IPS DF 6.9 (cell line): ENCODE data around the gene MACROH2A1.

ENCODE experiments used
- DNase-seq: peaks from one replicate; pipeline ENCODE4 v3.0.0-alpha.2; 2013; ENCODE audit warnings: low read depth, low spot score
- H3K27ac ChIP-seq: one replicate; pipeline ENCODE4 v1.5.1; 2013; ENCODE audit warnings: low read length, control low read depth
- H3K27me3 ChIP-seq: 2 replicates; pipeline ENCODE4 v1.6.1; 2013; ENCODE audit warnings: mild to moderate bottlenecking, low read length; ENCODE audit not compliant: control insufficient read depth, insufficient read depth
- H3K36me3 ChIP-seq: 2 replicates; pipeline ENCODE4 v1.6.1; 2013; ENCODE audit warnings: low read length; ENCODE audit not compliant: control insufficient read depth, insufficient read depth
- H3K4me1 ChIP-seq: 2 replicates; pipeline ENCODE4 v1.6.1; 2013; ENCODE audit warnings: low read length; ENCODE audit not compliant: control insufficient read depth, insufficient read depth
- H3K4me3 ChIP-seq: 2 replicates; pipeline ENCODE4 v1.5.1; 2013; ENCODE audit warnings: mild to moderate bottlenecking, low read length
- H3K9me3 ChIP-seq: 2 replicates; pipeline ENCODE4 v1.6.1; 2013; ENCODE audit warnings: low read length, inconsistent platforms; ENCODE audit not compliant: control insufficient read depth, insufficient read depth
- WGBS: extraction: QIAGEN DNeasy Blood & Tissue Kit; methylation state at CpG from one replicate; pipeline ENCODE4 v1.1.7; 2013; ENCODE audit warnings: mixed read lengths, missing lambda C conversion rate; ENCODE audit not compliant: insufficient read length, insufficient coverage; 5-methylcytosine and 5-hydroxymethylcytosine counted together

The MACROH2A1 gene

DNA sequence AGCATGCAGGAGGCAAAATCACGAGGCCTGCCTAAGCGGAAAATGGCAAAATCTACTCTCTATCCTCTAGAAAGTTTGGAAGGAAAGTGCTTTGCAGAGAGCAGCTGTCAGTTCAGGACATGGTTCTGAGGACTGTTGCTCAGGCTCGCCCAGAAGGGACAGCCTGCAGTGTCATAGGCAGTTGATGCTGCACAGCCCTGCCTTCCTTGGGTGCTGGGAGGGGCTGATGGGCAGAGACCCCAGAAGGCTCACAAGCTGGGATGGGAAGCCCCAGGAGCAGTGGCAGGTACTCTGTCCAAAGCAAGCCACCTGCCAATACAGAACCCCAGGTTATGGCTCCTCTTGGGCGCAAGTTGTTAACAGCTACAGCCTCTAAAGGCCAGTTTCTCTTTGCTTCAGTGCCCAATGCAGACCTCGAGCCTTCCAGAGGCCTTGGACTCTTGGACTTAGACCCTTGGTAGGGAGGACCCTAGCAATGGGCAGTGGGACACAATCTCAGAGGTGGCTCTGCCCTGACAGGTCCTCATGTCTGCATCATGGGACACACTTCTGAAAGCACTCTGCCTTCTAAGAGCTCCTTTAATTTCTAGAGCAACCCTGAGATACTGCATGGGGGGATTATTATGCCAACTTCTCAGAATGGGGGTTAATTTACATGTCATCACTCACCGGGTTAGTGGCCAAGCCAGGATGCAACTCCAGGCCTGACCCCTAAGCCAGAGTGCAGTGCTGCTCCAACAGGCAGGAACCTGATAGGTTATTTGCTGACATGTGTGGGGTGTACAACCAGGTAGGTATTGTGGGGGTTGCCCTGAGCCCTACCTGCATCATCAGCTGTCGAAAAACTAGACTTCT, 57.1 kb downstream of the MACROH2A1 start:
- no peak overlapping the region for H3K4me3 ChIP-seq
- no peaks in the 10 kb centered on the region for H3K27me3 ChIP-seq
- WGBS = no CpG with 5 or more reads among the region's 7 CpGs
- no peaks in the 10 kb centered on the region for H3K9me3 ChIP-seq
- no peak overlapping the region for H3K27ac ChIP-seq
- H3K36me3 ChIP-seq = peaks cover 17% of the 10 kb centered on the region
- no peak for DNase-seq
- no peaks in the 10 kb centered on the region for H3K4me1 ChIP-seq

DNA sequence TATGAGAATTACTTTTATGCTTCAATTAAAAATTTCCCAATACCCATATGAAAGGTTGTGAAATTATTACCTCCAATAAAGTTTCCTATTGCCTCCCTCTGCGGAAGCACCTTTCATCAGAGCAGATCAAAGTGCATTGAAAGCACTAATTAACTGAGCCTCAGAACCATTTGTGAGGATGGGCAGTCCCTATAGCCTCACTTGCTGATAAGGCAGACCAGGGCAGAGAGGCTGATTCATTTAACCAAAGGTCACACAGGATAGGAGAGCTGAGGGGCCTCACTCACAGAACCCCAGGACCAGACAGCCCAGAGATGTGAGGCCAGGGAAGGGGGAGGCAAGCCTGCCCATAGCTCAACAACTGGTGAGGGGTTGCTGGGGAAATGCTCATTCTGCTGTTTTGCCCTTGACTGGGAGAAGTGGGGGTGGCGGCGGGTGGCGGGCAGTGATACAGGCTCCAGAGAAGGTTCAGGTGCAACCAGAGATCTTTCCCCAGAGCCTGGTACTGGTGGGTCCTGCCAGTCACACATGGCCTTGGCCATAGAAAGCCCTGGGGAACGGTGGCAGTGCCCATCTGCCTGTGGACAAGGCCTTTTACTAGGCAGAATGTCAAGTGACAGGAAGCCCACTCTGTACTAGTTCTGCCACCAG, 57.9 kb downstream of the MACROH2A1 start:
- WGBS = no CpG with 5 or more reads among the region's 5 CpGs
- DNase-seq = no peak
- Histone ChIP-seq H3K4me1 (no peaks in the 10 kb centered on the region), H3K9me3 (no peaks in the 10 kb centered on the region), H3K4me3 (no peak overlapping the region), H3K27ac (no peak overlapping the region), H3K36me3 (peaks cover 17% of the 10 kb centered on the region), H3K27me3 (no peaks in the 10 kb centered on the region)

DNA sequence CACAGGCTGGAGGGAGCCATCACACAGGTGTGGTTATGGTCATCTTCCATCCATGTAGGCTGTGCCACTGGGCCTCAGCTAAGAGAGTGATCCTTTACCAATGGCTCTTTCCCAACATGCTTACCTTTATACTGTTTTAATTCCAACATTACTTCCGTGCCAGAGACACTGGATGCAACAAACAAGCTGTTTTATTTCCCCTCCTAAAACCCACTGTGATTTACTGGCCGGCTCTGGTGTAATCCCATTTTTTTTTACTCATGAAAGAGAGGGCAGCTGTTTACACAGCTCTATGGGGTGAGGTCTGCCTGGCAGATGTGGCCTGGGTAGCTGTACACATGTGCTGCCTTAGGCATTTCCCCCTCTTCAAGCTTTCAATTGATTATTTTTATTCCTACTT, 58.5 kb downstream of the MACROH2A1 start:
- H3K27me3 ChIP-seq = no peaks in the 10 kb centered on the region
- H3K9me3 ChIP-seq = no peaks in the 10 kb centered on the region
- H3K4me1 ChIP-seq = no peaks in the 10 kb centered on the region
- no peak overlapping the region for H3K4me3 ChIP-seq
- no peak for DNase-seq
- H3K36me3 ChIP-seq = peaks cover 17% of the 10 kb centered on the region
- WGBS = no CpG with 5 or more reads among the region's 2 CpGs
- no peak overlapping the region for H3K27ac ChIP-seq

DNA sequence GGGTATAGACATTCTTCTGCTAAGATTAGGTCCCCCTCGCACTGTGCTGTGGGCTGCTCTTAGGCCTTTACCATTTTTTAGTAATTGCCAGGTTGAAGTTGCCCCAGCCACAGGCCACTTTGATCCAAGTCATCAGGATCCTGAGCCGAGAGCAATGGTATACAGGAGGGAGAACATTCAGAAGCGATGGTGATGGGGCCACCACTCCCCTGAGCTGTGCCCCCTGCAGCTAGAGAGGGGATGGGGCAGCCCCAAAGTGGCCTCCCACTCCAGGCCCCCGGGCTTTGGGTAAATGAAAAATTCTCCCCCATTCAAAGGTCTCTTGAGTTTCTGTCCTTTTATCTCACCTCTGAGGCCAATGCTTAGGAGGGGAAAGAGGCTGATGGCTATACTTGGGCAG, 59.4 kb downstream of the MACROH2A1 start:
- Histone ChIP-seq H3K36me3 (peaks cover 17% of the 10 kb centered on the region), H3K4me1 (no peaks in the 10 kb centered on the region), H3K27ac (no peak overlapping the region), H3K9me3 (no peaks in the 10 kb centered on the region), H3K27me3 (no peaks in the 10 kb centered on the region), H3K4me3 (no peak overlapping the region)
- no CpG with 5 or more reads among the region's 4 CpGs for WGBS
- no peak for DNase-seq

DNA sequence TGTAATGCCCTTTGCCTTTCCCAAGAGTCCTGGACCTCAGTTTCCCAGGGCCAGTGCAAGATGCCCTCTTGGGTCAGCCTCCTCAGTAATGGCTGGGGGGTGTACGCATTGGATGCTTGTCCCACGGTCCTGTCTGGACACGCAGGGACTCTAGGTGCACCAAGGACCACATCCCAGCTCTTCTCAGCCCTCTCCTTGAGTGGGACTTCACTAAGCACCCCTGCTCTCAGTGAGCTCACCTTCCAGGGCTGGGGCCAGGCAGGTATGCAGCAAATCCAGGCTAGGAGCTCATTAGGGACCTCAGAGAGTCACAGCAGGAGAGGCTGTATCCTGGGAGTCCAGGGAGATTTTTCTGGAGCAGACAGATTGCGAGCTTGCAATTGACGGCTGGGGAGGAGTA, 59.8 kb downstream of the MACROH2A1 start:
- no peaks in the 10 kb centered on the region for H3K9me3 ChIP-seq
- no peak for DNase-seq
- H3K4me1 ChIP-seq = no peaks in the 10 kb centered on the region
- H3K36me3 ChIP-seq = peaks cover 17% of the 10 kb centered on the region
- no peaks in the 10 kb centered on the region for H3K27me3 ChIP-seq
- H3K4me3 ChIP-seq = no peak overlapping the region
- WGBS = no CpG with 5 or more reads among the region's 5 CpGs
- H3K27ac ChIP-seq = no peak overlapping the region

DNA sequence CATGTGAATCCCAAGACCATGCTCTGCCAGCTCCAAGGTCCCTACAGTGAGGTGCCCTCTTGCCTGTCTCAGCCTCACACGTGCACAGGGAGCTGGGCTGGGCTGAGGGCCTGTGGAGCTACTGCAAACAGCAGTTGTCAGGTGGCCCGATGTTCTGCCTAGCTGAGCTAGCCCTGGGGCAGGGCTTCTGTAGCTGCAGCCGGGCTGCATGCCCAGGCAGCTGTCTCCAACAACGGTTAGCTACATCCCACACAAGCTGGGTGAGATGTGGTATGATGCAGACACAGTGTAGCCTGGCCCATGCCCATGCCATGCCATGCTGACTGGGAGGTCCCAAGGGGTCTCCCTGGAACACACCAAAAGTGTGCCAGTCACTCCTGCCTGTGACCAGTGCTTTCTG, 62.0 kb downstream of the MACROH2A1 start:
- H3K36me3 ChIP-seq = peaks cover 6% of the 10 kb centered on the region
- no CpG with 5 or more reads among the region's 4 CpGs for WGBS

DNA sequence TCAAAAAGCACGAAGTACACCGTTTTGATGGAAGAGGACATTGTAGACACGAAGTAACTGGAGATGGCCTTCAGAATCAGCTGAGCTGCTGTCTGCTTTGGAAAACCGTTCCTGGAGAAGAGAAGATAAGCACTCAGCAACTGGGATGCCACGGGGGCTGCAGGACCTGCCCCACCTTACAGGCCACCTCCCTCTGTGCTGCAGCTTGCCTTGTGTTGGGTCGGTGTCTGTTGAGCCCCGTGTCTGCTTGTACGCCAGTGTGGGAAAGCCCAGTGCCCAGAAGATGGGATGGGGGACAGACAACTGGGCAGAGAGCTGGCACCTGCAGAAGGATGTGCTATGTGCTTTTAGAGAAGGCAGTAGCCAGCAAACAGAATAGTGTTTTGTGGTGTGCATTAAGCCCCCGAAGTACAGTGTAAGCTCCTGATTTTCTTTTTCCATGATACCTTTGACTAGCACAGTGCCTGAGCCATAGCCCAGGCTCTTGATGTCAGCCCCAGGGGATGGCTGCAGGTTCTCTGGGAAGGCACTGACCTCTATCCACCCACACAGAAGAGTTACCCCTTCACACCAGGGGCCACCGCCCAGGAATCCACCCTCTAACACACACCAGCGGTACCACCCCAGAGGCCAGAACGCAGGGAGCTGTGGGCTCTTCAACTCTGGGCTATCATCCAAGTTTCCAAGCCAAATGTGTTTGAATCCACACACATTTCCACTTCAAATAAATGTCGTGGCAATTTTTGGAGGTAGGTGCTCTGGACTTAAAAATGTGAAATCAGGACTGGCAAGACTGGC, 63.8 kb downstream of the MACROH2A1 start:
- no peak for DNase-seq
- Histone ChIP-seq H3K36me3 (peaks cover 4% of the 10 kb centered on the region; the same call in 1 of the 2 replicates), H3K9me3 (no peaks in the 10 kb centered on the region), H3K4me3 (no peak overlapping the region), H3K27me3 (no peaks in the 10 kb centered on the region), H3K4me1 (no peaks in the 10 kb centered on the region), H3K27ac (no peak overlapping the region)
- WGBS = no CpG with 5 or more reads among the region's 13 CpGs

More for the DNA sequence above, 62.0 kb downstream of the MACROH2A1 start:
- Histone ChIP-seq H3K27me3 (no peaks in the 10 kb centered on the region), H3K9me3 (no peaks in the 10 kb centered on the region), H3K27ac (no peak overlapping the region), H3K4me3 (no peak overlapping the region), H3K4me1 (no peaks in the 10 kb centered on the region)
- no peak for DNase-seq

DNA sequence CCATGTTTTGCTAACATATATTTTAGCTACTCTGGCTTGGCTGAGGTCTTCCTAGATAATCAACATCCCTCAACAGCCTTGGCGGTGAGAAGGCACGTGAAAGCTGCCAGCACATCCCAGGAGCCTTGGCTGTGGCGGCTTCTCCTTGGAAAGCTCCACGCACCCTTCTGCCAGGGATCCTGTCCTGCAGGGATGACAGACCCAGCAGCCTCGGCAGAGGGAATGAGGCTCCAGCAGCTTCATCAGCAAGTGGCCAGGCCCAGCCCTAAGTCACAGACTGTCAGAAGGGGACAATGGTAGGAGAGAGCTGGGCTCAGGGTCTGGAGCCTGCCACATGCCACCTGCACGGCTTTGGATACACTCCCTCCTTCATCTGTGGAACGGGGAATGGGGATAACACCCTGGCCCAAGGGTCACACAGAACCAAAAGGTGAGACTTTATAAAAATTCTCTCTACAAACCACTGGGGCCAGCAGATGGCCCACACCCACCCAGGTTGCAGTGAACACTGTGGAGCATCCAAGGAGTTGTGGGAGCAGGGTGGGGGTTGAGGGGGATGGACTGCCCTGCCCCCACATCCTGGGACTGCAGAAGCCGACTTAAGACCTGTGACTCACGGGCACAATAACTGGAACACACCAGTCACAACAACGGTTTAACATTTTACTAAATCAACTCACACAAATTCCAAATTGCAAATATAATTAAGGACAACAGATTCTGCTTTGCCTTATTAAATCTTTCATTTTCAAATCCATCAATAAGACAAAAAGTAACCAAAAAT, 65.1 kb downstream of the MACROH2A1 start:
- Histone ChIP-seq H3K9me3 (no peaks in the 10 kb centered on the region), H3K27me3 (no peaks in the 10 kb centered on the region), H3K36me3 (peaks cover 4% of the 10 kb centered on the region; the same call in 1 of the 2 replicates), H3K4me1 (no peaks in the 10 kb centered on the region), H3K4me3 (no peak overlapping the region), H3K27ac (no peak overlapping the region)
- no peak for DNase-seq
- WGBS = no CpG with 5 or more reads among the region's 10 CpGs

DNA sequence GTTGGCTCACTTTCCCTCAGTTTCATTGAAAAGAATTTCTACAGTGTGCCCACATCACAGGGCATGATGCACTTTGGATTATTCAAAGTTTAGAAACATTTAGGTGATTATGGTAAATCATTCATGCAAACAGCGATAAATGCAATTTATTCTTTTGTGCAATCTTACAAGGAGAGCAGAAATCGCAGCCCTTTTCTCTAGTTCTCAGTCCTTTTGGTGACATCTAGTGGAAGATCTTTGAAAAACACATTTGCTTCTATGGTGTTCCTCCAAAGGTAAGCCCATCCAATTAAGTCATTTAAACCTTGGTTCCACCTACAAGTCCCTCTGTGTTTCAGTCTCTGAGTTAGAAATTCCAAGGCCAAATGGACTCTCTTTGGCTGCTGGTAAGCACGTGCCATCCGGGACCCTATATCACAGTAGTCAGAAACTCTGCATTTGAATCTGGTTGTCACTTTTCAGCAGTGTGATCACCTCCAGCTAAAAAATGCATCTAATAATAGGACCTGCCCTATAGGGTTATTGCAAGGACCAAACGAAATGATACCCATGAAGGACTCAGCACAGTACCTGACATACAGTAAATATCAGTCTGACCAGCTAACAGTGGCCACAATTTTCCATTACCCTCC, 66.4 kb downstream of the MACROH2A1 start:
- no peak overlapping the region for H3K4me3 ChIP-seq
- no peaks in the 10 kb centered on the region; the same call in 1 of the 2 replicates for H3K36me3 ChIP-seq
- H3K4me1 ChIP-seq = no peaks in the 10 kb centered on the region
- H3K9me3 ChIP-seq = no peaks in the 10 kb centered on the region
- no peaks in the 10 kb centered on the region for H3K27me3 ChIP-seq
- DNase-seq = no peak
- no CpG with 5 or more reads among the region's 5 CpGs for WGBS
- H3K27ac ChIP-seq = no peak overlapping the region
